ENCODE data around the gene S100B.

Gene S100B

GRCh38 chr21:46626536-46626935 lies 21.7 kb upstream of the S100B start:
- TF ChIP-seq, protein P1, sequence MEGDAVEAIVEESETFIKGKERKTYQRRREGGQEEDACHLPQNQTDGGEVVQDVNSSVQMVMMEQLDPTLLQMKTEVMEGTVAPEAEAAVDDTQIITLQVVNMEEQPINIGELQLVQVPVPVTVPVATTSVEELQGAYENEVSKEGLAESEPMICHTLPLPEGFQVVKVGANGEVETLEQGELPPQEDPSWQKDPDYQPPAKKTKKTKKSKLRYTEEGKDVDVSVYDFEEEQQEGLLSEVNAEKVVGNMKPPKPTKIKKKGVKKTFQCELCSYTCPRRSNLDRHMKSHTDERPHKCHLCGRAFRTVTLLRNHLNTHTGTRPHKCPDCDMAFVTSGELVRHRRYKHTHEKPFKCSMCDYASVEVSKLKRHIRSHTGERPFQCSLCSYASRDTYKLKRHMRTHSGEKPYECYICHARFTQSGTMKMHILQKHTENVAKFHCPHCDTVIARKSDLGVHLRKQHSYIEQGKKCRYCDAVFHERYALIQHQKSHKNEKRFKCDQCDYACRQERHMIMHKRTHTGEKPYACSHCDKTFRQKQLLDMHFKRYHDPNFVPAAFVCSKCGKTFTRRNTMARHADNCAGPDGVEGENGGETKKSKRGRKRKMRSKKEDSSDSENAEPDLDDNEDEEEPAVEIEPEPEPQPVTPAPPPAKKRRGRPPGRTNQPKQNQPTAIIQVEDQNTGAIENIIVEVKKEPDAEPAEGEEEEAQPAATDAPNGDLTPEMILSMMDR (IDR thresholded peaks at IDR 0.05), result no peak
- Mint-ChIP-seq H3K4me1 (no peaks in the 10 kb centered on the region), H3K27me3 (ENCODE audit: low read depth, poor library complexity) (peaks cover 12% of the 10 kb centered on the region), H3K9me3 (peaks cover 27% of the 10 kb centered on the region), H3K27ac (no peak overlapping the region), H3K4me3 (no peak overlapping the region), H3K36me3 (ENCODE audit: low read depth) (no peaks in the 10 kb centered on the region)
- no peak for DNase-seq

GRCh38 chr21:46625759-46626158 lies 20.9 kb upstream of the S100B start:
- DNase-seq, result no peak
- TF ChIP-seq, protein P1 (IDR thresholded peaks at IDR 0.05), result no peak
- Mint-ChIP-seq H3K36me3 (ENCODE audit: low read depth) (no peaks in the 10 kb centered on the region), H3K4me1 (no peaks in the 10 kb centered on the region), H3K27me3 (ENCODE audit: low read depth, poor library complexity) (peaks cover 9% of the 10 kb centered on the region), H3K9me3 (peaks cover 24% of the 10 kb centered on the region), H3K27ac (no peak overlapping the region), H3K4me3 (no peak overlapping the region)

- TF ChIP-seq, protein P1 (IDR thresholded peaks at IDR 0.05), result no peak
- Mint-ChIP-seq H3K27me3 (ENCODE audit: low read depth, poor library complexity) (peaks cover 9% of the 10 kb centered on the region), H3K4me1 (no peaks in the 10 kb centered on the region), H3K9me3 (peaks cover 27% of the 10 kb centered on the region), H3K4me3 (no peak overlapping the region), H3K27ac (no peak overlapping the region), H3K36me3 (ENCODE audit: low read depth) (no peaks in the 10 kb centered on the region)
- no peak for DNase-seq
Measured at GRCh38 chr21:46624050-46624449, 19.2 kb upstream of the S100B start.

DNA sequence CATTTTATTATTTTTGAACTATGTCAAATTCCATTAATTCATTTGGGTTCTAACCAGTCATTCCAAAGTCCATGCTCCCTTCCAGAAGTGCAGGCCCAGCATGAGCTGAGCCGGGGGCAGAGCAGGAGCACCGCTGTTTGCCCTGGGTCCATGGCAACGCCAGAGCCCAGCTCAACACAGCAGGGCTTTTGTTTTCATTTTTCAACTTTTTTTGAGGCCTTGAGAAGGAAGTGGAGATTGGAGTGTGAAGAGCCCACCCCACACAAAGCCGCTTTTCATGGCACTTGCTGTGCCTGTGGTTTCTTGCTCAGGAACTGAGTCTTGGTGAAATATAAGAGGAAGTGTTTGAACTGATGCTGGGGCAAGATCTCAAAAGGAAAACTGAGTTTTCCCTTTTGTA lies 17.3 kb upstream of the S100B start:
- H3K27me3 Mint-ChIP-seq (ENCODE audit: low read depth, poor library complexity), result peaks cover 9% of the 10 kb centered on the region
- TF ChIP-seq, protein P1 (IDR thresholded peaks at IDR 0.05), result no peak
- H3K9me3 Mint-ChIP-seq, result peaks cover 26% of the 10 kb centered on the region
- H3K4me3 Mint-ChIP-seq, result no peak overlapping the region
- H3K27ac Mint-ChIP-seq, result peak overlapping the region; percentile 54
- no peak for DNase-seq
- no peaks in the 10 kb centered on the region for H3K36me3 Mint-ChIP-seq (ENCODE audit: low read depth)
- H3K4me1 Mint-ChIP-seq, result no peaks in the 10 kb centered on the region

DNA sequence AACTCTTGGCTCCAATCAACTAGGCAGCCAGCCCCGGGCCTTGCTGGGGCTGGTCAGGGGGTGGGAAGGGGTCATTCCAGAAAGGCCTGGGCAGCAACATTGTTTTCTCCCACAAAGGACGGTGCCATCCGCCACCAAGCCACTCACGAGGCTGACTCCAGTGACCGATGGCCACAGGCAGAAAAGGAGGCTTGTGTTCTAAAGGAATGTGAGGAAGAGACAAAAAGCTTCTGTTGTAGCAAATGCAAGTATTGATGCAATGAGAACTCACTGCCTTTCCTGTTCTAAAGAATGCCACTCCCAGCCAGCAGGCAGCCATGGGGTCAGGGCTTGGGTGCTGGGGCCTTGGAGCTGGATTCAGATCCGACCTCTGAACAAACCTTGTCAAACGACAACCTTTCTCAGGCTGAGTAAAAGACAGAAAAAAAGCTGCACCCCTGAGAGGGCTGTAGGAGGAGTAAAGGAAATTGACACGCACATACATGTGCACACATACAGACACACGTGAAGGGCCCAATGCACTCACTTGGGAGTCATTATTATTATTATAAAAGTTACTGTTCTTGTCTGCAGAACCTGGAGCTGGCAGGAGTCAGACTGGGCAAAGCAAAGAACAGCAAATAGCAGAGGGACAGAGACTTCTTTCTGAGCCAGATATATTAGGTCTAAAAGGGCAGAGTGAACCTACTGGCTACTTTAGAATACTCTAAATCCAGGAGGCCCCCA lies 16.7 kb upstream of the S100B start:
- Mint-ChIP-seq H3K36me3 (ENCODE audit: low read depth) (no peaks in the 10 kb centered on the region), H3K9me3 (peaks cover 20% of the 10 kb centered on the region), H3K4me3 (no peak overlapping the region), H3K27me3 (ENCODE audit: low read depth, poor library complexity) (peaks cover 4% of the 10 kb centered on the region), H3K4me1 (no peaks in the 10 kb centered on the region), H3K27ac (peak overlapping the region; percentile 19)
- no peak for DNase-seq
- TF ChIP-seq, protein P1 (IDR thresholded peaks at IDR 0.05), result no peak

- Mint-ChIP-seq H3K27me3 (ENCODE audit: low read depth, poor library complexity) (no peaks in the 10 kb centered on the region), H3K9me3 (peaks cover 13% of the 10 kb centered on the region), H3K4me1 (no peaks in the 10 kb centered on the region), H3K27ac (no peak overlapping the region), H3K36me3 (ENCODE audit: low read depth) (no peaks in the 10 kb centered on the region), H3K4me3 (no peak overlapping the region)
- DNase-seq, result no peak
- TF ChIP-seq, protein P1 (IDR thresholded peaks at IDR 0.05), result no peak
Measured at GRCh38 chr21:46620846-46621245, 16.0 kb upstream of the S100B start.
